ENCODE data around the gene ZNF555.

Gene ZNF555

DNA sequence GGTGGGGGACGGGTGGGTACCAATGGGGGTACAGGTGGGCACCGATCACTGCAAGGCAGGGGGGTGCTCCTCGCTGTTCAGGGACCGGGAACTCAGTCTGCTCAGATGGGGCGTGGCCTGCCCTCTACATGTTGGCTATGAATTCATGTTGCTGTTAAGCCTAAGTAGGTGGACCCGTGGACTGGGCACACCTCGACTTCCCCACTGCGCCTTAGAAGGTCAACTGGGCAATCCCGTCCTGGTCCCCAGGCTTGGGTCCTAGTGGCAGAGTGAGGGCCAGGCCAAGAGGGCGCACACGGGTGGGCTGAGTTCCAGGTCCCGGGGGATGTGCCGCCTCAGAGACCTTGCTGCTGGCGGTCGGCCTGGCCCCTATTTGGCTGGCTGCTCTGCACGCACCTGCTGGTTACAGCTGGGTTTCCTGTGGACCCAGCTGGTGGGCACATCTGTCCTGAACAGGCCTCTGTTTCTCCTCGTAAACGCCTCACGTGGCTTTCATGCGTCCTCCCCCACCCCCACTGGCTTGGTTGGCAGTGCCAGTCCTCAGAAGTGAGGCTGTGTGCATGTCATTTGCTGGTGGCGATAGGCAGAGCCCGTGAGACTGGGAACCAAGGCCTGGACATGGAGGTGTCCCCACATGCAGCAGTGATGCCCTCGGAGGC is 35.2 kb upstream of the ZNF555 start:
- Histone ChIP-seq H2BK15ac (ENCODE audit: low read depth, poor library complexity, severe bottlenecking) (no peak overlapping the region), H4K8ac (ENCODE audit: low read length) (no peak overlapping the region), H3K27me3 (ENCODE audit: control insufficient read depth in 1 of 2, insufficient read depth in 1 of 2, low read length in 2 of 2) (no peaks in the 10 kb centered on the region), H2BK5ac (ENCODE audit: low read depth, low read length, poor library complexity, severe bottlenecking) (no peak overlapping the region), H2AFZ (ENCODE audit: low read depth, low read length) (no peak overlapping the region), H3K9me3 (ENCODE audit: control insufficient read depth, low read length) (no peaks in the 10 kb centered on the region), H3K4ac (ENCODE audit: low read depth in 1 of 2, low read length in 2 of 2) (no peak overlapping the region), H2BK120ac (ENCODE audit: low read depth, low read length) (no peak overlapping the region), H3K4me3 (ENCODE audit: insufficient read depth in 1 of 2, low read depth in 1 of 2, low read length in 2 of 2) (no peak overlapping the region), H3K14ac (ENCODE audit: low read length in 2 of 2) (no peak overlapping the region), H3K23ac (ENCODE audit: low read length in 2 of 2) (no peak overlapping the region), H2AK5ac (ENCODE audit: low read length, severe bottlenecking) (no peak overlapping the region), H3K4me2 (ENCODE audit: low read length, poor library complexity, severe bottlenecking) (no peak overlapping the region), H3K4me1 (ENCODE audit: control insufficient read depth, insufficient read depth, low read depth, low read length) (peaks cover 3% of the 10 kb centered on the region), H3K18ac (ENCODE audit: low read depth in 1 of 2, low read length in 2 of 2) (no peak overlapping the region), H4K91ac (ENCODE audit: low read length) (no peak overlapping the region), H3K9ac (ENCODE audit: low read length) (no peak overlapping the region), H3K79me1 (replicated peaks; ENCODE audit: low read length, poor library complexity, severe bottlenecking) (peaks cover 42% of the 10 kb centered on the region), H3K27ac (ENCODE audit: low read length, poor library complexity, severe bottlenecking) (no peak overlapping the region), H3K36me3 (ENCODE audit: control insufficient read depth in 1 of 2, insufficient read depth in 2 of 2, low read depth in 1 of 2, low read length in 2 of 2) (peaks cover 48 to 99% of the 10 kb centered on the region in 2 experiments), H2BK12ac (ENCODE audit: low read length in 2 of 2) (no peak overlapping the region)
- WGBS, result 98% methylated on average over 23 of the region's 23 CpGs
- DNase-seq, result no peak

DNA sequence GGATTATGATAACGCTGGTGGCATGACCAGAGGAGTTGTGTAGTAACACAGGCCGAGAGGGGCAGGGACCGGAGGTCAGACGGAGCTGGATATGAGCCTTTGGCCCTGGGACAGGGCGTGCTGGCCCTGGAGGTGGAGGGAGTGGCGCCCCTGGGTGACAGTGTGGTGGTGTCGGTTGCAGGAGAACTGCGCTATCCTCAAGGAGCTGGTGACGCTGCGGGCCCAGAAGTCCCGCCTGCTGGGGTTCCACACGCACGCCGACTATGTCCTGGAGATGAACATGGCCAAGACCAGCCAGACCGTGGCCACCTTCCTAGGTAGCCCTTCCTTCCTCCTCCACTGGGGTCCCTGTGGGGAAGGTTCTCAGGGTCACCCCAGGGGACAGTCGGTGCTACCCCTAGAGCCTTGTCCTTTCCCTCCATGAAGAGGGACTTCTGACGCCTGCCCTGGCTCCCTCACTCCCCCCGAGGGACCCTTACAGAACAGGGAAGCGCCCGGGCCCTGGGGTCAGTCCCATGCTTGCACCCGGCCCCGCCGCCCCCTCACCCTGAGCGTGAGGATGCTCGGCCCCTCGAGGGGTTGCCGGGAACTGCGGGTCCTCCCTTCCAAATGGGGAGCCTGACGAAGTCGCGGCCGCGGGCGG is 34.4 kb upstream of the ZNF555 start:
- H3K36me3 ChIP-seq (ENCODE audit: control insufficient read depth in 1 of 2, insufficient read depth in 2 of 2, low read depth in 1 of 2, low read length in 2 of 2), result peaks cover 48 to 99% of the 10 kb centered on the region in 2 experiments
- no peak overlapping the region for H3K4me3 ChIP-seq (ENCODE audit: insufficient read depth in 1 of 2, low read depth in 1 of 2, low read length in 2 of 2)
- peaks cover 34% of the 10 kb centered on the region for H3K79me1 ChIP-seq (replicated peaks; ENCODE audit: low read length, poor library complexity, severe bottlenecking)
- no peak overlapping the region for H3K18ac ChIP-seq (ENCODE audit: low read depth in 1 of 2, low read length in 2 of 2)
- no peak overlapping the region for H3K27ac ChIP-seq (ENCODE audit: low read length, poor library complexity, severe bottlenecking)
- no peak overlapping the region for H2AK5ac ChIP-seq (ENCODE audit: low read length, severe bottlenecking)
- no peak overlapping the region for H3K23ac ChIP-seq (ENCODE audit: low read length in 2 of 2)
- no peak overlapping the region for H2BK5ac ChIP-seq (ENCODE audit: low read depth, low read length, poor library complexity, severe bottlenecking)
- no peak overlapping the region for H2BK12ac ChIP-seq (ENCODE audit: low read length in 2 of 2)
- H2BK15ac ChIP-seq (ENCODE audit: low read depth, poor library complexity, severe bottlenecking), result no peak overlapping the region
- no peak overlapping the region for H3K4me2 ChIP-seq (ENCODE audit: low read length, poor library complexity, severe bottlenecking)
- H3K4me1 ChIP-seq (ENCODE audit: control insufficient read depth, insufficient read depth, low read depth, low read length), result peaks cover 4% of the 10 kb centered on the region
- no peak overlapping the region for H4K8ac ChIP-seq (ENCODE audit: low read length)
- H3K14ac ChIP-seq (ENCODE audit: low read length in 2 of 2), result no peak overlapping the region
- no peak overlapping the region for H4K91ac ChIP-seq (ENCODE audit: low read length)
- H2AFZ ChIP-seq (ENCODE audit: low read depth, low read length), result no peak overlapping the region
- no peak overlapping the region for H2BK120ac ChIP-seq (ENCODE audit: low read depth, low read length)
- DNase-seq, result no peak
- no peak overlapping the region for H3K4ac ChIP-seq (ENCODE audit: low read depth in 1 of 2, low read length in 2 of 2)
- H3K9ac ChIP-seq (ENCODE audit: low read length), result no peak overlapping the region
- no peaks in the 10 kb centered on the region for H3K27me3 ChIP-seq (ENCODE audit: control insufficient read depth in 1 of 2, insufficient read depth in 1 of 2, low read length in 2 of 2)
- 97% methylated on average over 34 of the region's 34 CpGs for WGBS
- no peaks in the 10 kb centered on the region for H3K9me3 ChIP-seq (ENCODE audit: control insufficient read depth, low read length)

DNA sequence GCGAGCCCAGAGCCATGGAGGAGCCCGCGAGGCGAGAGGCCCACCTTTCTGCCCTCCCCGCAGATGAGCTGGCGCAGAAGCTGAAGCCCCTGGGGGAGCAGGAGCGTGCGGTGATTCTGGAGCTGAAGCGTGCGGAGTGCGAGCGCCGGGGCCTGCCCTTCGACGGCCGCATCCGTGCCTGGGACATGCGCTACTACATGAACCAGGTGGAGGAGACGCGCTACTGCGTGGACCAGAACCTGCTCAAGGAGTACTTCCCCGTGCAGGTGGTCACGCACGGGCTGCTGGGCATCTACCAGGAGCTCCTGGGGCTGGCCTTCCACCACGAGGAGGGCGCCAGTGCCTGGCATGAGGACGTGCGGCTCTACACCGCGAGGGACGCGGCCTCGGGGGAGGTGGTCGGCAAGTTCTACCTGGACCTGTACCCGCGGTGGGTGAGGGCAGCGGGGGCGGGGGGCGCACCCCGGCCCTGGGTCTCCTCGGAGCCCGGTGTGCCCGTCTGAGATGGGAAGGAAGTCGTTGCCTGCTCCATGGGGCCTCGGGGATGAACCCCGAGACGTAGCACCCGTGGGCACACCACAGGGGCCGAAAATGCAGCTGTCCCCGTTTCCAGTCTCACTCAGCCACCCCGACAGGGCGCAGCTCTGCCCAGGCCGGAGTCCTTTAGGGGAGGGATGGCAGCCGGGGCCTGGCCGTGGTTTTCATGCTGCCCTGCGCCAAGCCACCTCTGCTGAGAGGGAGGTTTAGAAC is 33.7 kb upstream of the ZNF555 start:
- H3K4me3 ChIP-seq (ENCODE audit: insufficient read depth in 1 of 2, low read depth in 1 of 2, low read length in 2 of 2), result no peak overlapping the region
- no peaks in the 10 kb centered on the region for H3K9me3 ChIP-seq (ENCODE audit: control insufficient read depth, low read length)
- H2AFZ ChIP-seq (ENCODE audit: low read depth, low read length), result no peak overlapping the region
- H2AK5ac ChIP-seq (ENCODE audit: low read length, severe bottlenecking), result no peak overlapping the region
- peaks cover 4% of the 10 kb centered on the region for H3K4me1 ChIP-seq (ENCODE audit: control insufficient read depth, insufficient read depth, low read depth, low read length)
- no peak overlapping the region for H3K4ac ChIP-seq (ENCODE audit: low read depth in 1 of 2, low read length in 2 of 2)
- no peak for DNase-seq
- no peak overlapping the region for H2BK12ac ChIP-seq (ENCODE audit: low read length in 2 of 2)
- no peak overlapping the region for H4K91ac ChIP-seq (ENCODE audit: low read length)
- H3K14ac ChIP-seq (ENCODE audit: low read length in 2 of 2), result no peak overlapping the region
- H3K79me1 ChIP-seq (replicated peaks; ENCODE audit: low read length, poor library complexity, severe bottlenecking), result peaks cover 30% of the 10 kb centered on the region
- H3K18ac ChIP-seq (ENCODE audit: low read depth in 1 of 2, low read length in 2 of 2), result no peak overlapping the region
- H3K4me2 ChIP-seq (ENCODE audit: low read length, poor library complexity, severe bottlenecking), result no peak overlapping the region
- no peak overlapping the region for H2BK120ac ChIP-seq (ENCODE audit: low read depth, low read length)
- H3K23ac ChIP-seq (ENCODE audit: low read length in 2 of 2), result no peak overlapping the region
- peaks cover 45 to 99% of the 10 kb centered on the region in 2 experiments for H3K36me3 ChIP-seq (ENCODE audit: control insufficient read depth in 1 of 2, insufficient read depth in 2 of 2, low read depth in 1 of 2, low read length in 2 of 2)
- H3K27me3 ChIP-seq (ENCODE audit: control insufficient read depth in 1 of 2, insufficient read depth in 1 of 2, low read length in 2 of 2), result no peaks in the 10 kb centered on the region
- no peak overlapping the region for H2BK15ac ChIP-seq (ENCODE audit: low read depth, poor library complexity, severe bottlenecking)
- no peak overlapping the region for H3K9ac ChIP-seq (ENCODE audit: low read length)
- H2BK5ac ChIP-seq (ENCODE audit: low read depth, low read length, poor library complexity, severe bottlenecking), result no peak overlapping the region
- H4K8ac ChIP-seq (ENCODE audit: low read length), result no peak overlapping the region
- H3K27ac ChIP-seq (ENCODE audit: low read length, poor library complexity, severe bottlenecking), result no peak overlapping the region
- 98% methylated on average over 56 of the region's 56 CpGs for WGBS
